PFSK-1 (cell line): Measurements from ENCODE around the gene BCL2L11.

Experiments
- FOXP2 ChIP-seq: optimal IDR thresholded peaks from 2 replicates; pipeline ENCODE3; 2011; ENCODE audit warnings: borderline replicate concordance, control low read depth, inconsistent platforms; ENCODE audit not compliant: insufficient read depth; ENCODE audit errors: extremely low read length, extremely low read depth
- POLR2AphosphoS5 ChIP-seq: IDR thresholded peaks from 2 replicates; pipeline ENCODE4 v1.6.1; 2012; ENCODE audit warnings: low read depth, mild to moderate bottlenecking, control low read depth, low read length, moderate library complexity
- SIN3A ChIP-seq: IDR thresholded peaks from 2 replicates; pipeline ENCODE4 v1.6.1; 2012; ENCODE audit warnings: mild to moderate bottlenecking, low read length, moderate library complexity, borderline replicate concordance; ENCODE audit not compliant: insufficient read depth
- TAF1 ChIP-seq: IDR thresholded peaks from 2 replicates; pipeline ENCODE4 v1.6.1; 2012; ENCODE audit warnings: low read length, control low read depth, borderline replicate concordance; ENCODE audit not compliant: insufficient read depth
- TF ChIP-seq, protein P1 (sequence below), 2 experiments: IDR thresholded peaks; 2 replicates each; pipeline versions ENCODE4 v1.6.1 to v1.8.0; 2011 to 2012; ENCODE audit warnings: low read depth in 2 of 2, low read length in 2 of 2, control low read depth in 1 of 2, inconsistent platforms in 1 of 2, mild to moderate bottlenecking in 1 of 2, moderate library complexity in 1 of 2; ENCODE audit not compliant: insufficient read depth in 1 of 2

DNA sequence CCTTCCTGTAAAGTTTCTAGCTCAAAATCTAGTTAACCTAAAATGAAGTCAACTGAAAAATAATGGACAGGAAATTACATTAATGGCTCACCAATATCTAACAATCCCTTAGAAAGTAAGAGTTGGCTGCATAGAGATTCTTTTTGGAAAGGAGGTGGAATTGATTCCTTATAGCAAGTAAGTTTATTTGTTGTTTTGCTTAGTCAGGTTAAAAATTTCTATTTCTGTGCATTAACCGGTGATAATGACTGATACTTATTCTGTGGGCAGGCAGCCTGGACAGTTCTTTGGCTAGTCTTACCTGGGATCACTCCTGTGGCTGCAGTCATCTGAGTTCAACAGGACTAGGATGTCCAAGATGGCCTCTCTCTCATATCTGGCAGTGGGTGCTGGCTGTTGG, 6.9 kb upstream of the BCL2L11 start:
- TF ChIP-seq POLR2AphosphoS5: no peak
- TF ChIP-seq SIN3A: no peak
- TF ChIP-seq TAF1: no peak
- TF ChIP-seq, protein P1, sequence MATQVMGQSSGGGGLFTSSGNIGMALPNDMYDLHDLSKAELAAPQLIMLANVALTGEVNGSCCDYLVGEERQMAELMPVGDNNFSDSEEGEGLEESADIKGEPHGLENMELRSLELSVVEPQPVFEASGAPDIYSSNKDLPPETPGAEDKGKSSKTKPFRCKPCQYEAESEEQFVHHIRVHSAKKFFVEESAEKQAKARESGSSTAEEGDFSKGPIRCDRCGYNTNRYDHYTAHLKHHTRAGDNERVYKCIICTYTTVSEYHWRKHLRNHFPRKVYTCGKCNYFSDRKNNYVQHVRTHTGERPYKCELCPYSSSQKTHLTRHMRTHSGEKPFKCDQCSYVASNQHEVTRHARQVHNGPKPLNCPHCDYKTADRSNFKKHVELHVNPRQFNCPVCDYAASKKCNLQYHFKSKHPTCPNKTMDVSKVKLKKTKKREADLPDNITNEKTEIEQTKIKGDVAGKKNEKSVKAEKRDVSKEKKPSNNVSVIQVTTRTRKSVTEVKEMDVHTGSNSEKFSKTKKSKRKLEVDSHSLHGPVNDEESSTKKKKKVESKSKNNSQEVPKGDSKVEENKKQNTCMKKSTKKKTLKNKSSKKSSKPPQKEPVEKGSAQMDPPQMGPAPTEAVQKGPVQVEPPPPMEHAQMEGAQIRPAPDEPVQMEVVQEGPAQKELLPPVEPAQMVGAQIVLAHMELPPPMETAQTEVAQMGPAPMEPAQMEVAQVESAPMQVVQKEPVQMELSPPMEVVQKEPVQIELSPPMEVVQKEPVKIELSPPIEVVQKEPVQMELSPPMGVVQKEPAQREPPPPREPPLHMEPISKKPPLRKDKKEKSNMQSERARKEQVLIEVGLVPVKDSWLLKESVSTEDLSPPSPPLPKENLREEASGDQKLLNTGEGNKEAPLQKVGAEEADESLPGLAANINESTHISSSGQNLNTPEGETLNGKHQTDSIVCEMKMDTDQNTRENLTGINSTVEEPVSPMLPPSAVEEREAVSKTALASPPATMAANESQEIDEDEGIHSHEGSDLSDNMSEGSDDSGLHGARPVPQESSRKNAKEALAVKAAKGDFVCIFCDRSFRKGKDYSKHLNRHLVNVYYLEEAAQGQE (IDR thresholded peaks at IDR 0.05; ENCODE audit: insufficient read depth in 1 of 2, low read depth in 2 of 2, low read length in 2 of 2): no peak
- TF ChIP-seq FOXP2: no peak
